Activated CD4-positive, alpha-beta memory T cell treated with anti-CD3 and anti-CD28 coated beads, Interleukin-2, amount 10 ng/mL, durations not matched to agents 7 days and 5 days (primary cell): ENCODE data around the gene CLCF1. TPM values are rescaled to one million over a fixed set of nuclear protein-coding genes. Genes with fewer than 3 reads are reported as not detected.
A peak's percentile ranks its signal among the peaks of the same experiment; 100 is the strongest.

ENCODE experiments used
- CTCF ChIA-PET: fragments of 350-600 bp; sonication (Branson Sonifier 250); formaldehyde crosslinking; loops from one replicate; lab custom pipeline; 2021; ENCODE audit warnings: antibody characterized with exemption, inconsistent platforms; lab: Charles Lee
- POLR2A ChIA-PET: fragments of 350-600 bp; sonication (Branson Sonifier 250); formaldehyde crosslinking; loops from one replicate; lab custom pipeline; 2021; ENCODE audit warnings: antibody characterized with exemption; lab: Charles Lee
- DNase-seq: peaks from one replicate; pipeline ENCODE4 v3.0.0-alpha.2; 2020
- H3K27ac Mint-ChIP-seq: one replicate; pipeline ENCODE4 v1.8.0; 2021; ENCODE audit warnings: mild to moderate bottlenecking, mixed read lengths
- H3K27me3 Mint-ChIP-seq: one replicate; pipeline ENCODE4 v1.8.0; 2021; ENCODE audit warnings: mixed read lengths
- H3K36me3 Mint-ChIP-seq: one replicate; pipeline ENCODE4 v1.8.0; 2021; ENCODE audit warnings: low read depth, mixed read lengths
- H3K4me1 Mint-ChIP-seq: one replicate; pipeline ENCODE4 v1.8.0; 2021; ENCODE audit warnings: mixed read lengths
- H3K4me3 Mint-ChIP-seq: one replicate; pipeline ENCODE4 v1.8.0; 2021; ENCODE audit warnings: mild to moderate bottlenecking, mixed read lengths
- H3K9me3 Mint-ChIP-seq: one replicate; pipeline ENCODE4 v1.8.0; 2021; ENCODE audit warnings: mixed read lengths
- total RNA-seq, 2 experiments: library from RNA; stranded (reverse); gene quantifications; one replicate each; pipeline ENCODE4 v1.2.3, GENCODE V29; 2021

Gene CLCF1
- total RNA-seq, 2 experiments from 2014 or later = 0.65 to 0.71 TPM

DNA sequence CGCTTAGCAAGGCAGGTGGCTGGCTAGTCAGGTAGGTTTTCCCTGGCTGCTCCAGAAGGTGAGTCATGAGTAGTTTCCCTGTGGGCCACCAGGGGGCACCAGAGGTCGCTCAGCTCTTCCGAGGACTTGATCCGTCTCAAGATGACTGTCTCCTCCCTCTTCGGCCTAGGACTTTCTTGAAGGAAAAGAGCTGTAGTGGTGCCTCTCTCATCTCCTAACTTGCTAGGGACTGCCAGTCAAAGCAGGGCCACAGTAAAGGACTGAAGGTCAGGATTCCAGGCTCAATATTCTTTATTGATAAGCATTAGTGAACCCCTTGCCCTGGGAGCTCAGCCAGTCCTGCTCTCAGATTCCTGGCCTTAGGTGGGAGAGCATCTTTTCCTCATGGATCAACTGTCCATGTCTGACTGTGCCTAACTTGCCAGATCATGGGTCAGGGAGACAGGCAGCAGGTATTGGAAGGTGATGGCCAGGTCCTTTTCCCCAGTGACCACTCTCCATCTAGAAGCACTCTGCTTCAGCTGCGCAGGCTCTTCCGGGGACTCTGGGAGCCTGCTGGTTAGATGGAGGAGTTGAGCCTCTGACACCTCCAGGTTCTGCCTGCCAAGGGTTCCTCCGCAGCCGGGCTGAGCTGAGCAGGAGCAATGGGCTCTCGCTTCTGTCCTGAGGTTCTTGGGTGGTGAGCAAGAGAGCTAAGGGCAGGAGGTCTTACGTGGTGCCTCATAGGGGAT, 22.0 kb downstream of the CLCF1 start:
- Mint-ChIP-seq H3K4me3 (peak overlapping the region; percentile 65), H3K36me3 (peaks cover 8% of the 10 kb centered on the region), H3K4me1 (peaks cover 41% of the 10 kb centered on the region), H3K9me3 (no peaks in the 10 kb centered on the region), H3K27ac (peak overlapping the region; percentile 68), H3K27me3 (no peaks in the 10 kb centered on the region)
- peak; percentile 65 for DNase-seq
- ChIA-PET POLR2A (interaction anchor here (1.0 to 8.0 kb wide), 13 partner anchors 13 to 111 kb away, joined by 3 to 122 read pairs (median 7); partner anchors contain the start of genes CLCF1, PPP1CA, PTPRCAP and TBC1D10C), CTCF (interaction anchor here (0.6 to 18.6 kb wide), 32 partner anchors 8 to 1318 kb away, joined by 3 to 847 read pairs (median 5); partner anchors contain the start of genes AIP, CDK2AP2, CLCF1 and GSTP1)

DNA sequence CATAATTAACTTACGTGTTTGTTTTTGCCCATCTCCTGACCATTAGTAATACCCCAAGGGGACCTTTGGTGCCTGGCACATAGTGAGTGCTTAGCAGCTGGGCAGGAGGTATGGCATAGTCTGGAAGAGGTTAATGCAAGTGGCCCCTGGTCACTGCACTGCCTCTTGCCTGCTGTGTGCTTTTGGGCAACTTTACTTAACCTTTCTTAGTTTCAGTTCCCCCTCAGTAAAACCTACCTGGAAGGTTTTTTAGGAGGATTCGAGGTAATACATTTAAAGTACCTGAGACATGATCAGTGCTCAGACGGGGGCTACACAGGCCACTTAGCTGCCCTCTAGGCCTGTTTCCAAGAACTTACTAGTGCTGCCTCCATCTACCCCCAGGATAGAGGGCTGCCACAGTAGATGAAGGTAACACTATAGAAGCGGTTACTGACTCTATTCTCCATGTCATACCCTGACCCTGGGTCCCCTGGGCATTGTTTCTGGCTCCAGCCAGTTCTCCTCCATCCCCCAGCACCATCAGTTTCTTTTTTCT, 23.4 kb downstream of the CLCF1 start:
- Mint-ChIP-seq H3K27ac (no peak overlapping the region), H3K36me3 (peaks cover 8% of the 10 kb centered on the region), H3K27me3 (no peaks in the 10 kb centered on the region), H3K9me3 (no peaks in the 10 kb centered on the region), H3K4me1 (peaks cover 47% of the 10 kb centered on the region), H3K4me3 (no peak overlapping the region)
- DNase-seq = no peak
- CTCF ChIA-PET = interaction anchor here (0.6 to 18.6 kb wide), 6 partner anchors 26 to 113 kb away, joined by 3 to 847 read pairs (median 13); partner anchors contain the start of genes CLCF1, PPP1CA and RAD9A
- POLR2A ChIA-PET = interaction anchor here (1.0 to 8.0 kb wide), 3 partner anchors 20 to 79 kb away, joined by 3 to 122 read pairs (median 4); no protein-coding TSS in a partner anchor

DNA sequence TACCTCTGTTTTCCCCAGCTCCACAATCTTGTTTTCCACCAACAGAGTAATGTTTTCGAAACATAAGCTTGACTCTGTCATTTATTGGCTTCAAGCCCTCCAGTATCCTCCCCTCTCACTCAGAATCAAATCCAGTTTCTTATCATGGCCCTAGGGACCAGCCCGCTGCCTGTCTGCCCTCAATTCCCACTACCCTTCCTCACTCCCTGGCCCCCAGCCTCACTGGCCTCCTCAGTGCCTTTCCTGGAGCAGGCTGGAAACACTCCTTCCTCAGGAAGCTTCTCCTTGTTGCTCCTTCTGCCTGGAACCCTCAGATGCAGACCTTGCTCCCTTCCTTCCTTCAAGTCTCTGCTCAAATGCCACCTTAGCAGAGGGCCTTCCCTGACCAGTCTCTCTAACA, 23.9 kb downstream of the CLCF1 start:
- ChIA-PET POLR2A (interaction anchor here (1.0 kb wide), 2 partner anchors 20 to 78 kb away, joined by 3 to 4 read pairs; no protein-coding TSS in a partner anchor), CTCF (interaction anchor here (0.9 to 18.6 kb wide), 3 partner anchors 27 to 87 kb away, joined by 3 to 847 read pairs (median 5); partner anchors contain the start of genes CLCF1, PPP1CA and RAD9A)
- H3K27me3 Mint-ChIP-seq = no peaks in the 10 kb centered on the region
- H3K9me3 Mint-ChIP-seq = no peaks in the 10 kb centered on the region
- H3K4me3 Mint-ChIP-seq = no peak overlapping the region
- no peak overlapping the region for H3K27ac Mint-ChIP-seq
- no peak for DNase-seq
- peaks cover 45% of the 10 kb centered on the region for H3K4me1 Mint-ChIP-seq
- peaks cover 8% of the 10 kb centered on the region for H3K36me3 Mint-ChIP-seq

- H3K36me3 Mint-ChIP-seq = peaks cover 8% of the 10 kb centered on the region
- H3K9me3 Mint-ChIP-seq = no peaks in the 10 kb centered on the region
- no peak for DNase-seq
- H3K4me3 Mint-ChIP-seq = no peak overlapping the region
- no peak overlapping the region for H3K27ac Mint-ChIP-seq
- ChIA-PET POLR2A (interaction anchor here (1.0 kb wide), 2 partner anchors 21 to 78 kb away, joined by 3 to 4 read pairs; no protein-coding TSS in a partner anchor), CTCF (interaction anchor here (0.9 to 18.6 kb wide), 3 partner anchors 27 to 87 kb away, joined by 3 to 847 read pairs (median 5); partner anchors contain the start of genes CLCF1, PPP1CA and RAD9A)
- H3K27me3 Mint-ChIP-seq = no peaks in the 10 kb centered on the region
- H3K4me1 Mint-ChIP-seq = peaks cover 44% of the 10 kb centered on the region
Measured at GRCh38 chr11:67349036-67349435, 24.4 kb downstream of the CLCF1 start.

DNA sequence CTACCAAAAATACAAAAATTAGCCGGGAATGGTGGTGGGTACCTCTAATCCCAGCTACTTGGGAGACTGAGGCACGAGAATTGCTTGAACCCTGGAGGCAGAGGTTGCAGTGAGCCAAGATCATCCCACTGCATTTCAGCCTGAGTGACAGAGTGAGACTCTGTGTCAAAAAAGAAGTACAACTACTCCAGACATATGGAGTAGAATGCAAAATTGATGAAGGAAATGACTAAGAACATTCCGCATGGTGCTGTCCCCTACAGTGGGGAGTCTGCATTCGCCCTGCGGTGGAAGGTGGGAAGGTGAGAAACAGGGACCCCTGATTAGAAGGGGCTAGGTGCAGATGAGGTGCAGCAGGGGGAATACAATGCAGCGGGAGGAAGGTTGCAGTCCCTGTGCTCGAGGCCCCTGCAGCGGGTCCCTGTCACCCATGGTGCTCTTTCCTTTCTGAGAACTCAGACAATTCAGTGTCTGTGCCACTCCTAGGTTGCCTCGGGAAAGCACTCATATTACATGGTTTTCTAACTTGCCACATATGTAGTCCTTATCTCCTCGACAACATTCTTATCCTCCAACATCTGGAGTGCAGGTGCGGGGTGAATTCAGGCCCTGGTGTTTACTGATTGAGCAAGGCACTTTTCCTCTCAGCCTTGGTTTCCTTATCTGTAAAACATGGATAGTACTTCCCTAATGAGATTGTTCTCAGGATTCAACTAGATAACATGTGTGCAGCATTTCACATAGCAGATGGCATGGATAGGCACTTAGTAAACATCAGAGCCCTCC, 25.2 kb downstream of the CLCF1 start:
- H3K36me3 Mint-ChIP-seq = peaks cover 8% of the 10 kb centered on the region
- H3K4me3 Mint-ChIP-seq = no peak overlapping the region
- no peak overlapping the region for H3K27ac Mint-ChIP-seq
- ChIA-PET POLR2A (no interaction called here), CTCF (interaction anchor here (0.9 to 18.6 kb wide), 5 partner anchors 26 to 95 kb away, joined by 3 to 847 read pairs (median 13); partner anchors contain the start of genes CLCF1 and RAD9A)
- H3K27me3 Mint-ChIP-seq = no peaks in the 10 kb centered on the region
- no peak for DNase-seq
- H3K4me1 Mint-ChIP-seq = peaks cover 40% of the 10 kb centered on the region
- no peaks in the 10 kb centered on the region for H3K9me3 Mint-ChIP-seq

DNA sequence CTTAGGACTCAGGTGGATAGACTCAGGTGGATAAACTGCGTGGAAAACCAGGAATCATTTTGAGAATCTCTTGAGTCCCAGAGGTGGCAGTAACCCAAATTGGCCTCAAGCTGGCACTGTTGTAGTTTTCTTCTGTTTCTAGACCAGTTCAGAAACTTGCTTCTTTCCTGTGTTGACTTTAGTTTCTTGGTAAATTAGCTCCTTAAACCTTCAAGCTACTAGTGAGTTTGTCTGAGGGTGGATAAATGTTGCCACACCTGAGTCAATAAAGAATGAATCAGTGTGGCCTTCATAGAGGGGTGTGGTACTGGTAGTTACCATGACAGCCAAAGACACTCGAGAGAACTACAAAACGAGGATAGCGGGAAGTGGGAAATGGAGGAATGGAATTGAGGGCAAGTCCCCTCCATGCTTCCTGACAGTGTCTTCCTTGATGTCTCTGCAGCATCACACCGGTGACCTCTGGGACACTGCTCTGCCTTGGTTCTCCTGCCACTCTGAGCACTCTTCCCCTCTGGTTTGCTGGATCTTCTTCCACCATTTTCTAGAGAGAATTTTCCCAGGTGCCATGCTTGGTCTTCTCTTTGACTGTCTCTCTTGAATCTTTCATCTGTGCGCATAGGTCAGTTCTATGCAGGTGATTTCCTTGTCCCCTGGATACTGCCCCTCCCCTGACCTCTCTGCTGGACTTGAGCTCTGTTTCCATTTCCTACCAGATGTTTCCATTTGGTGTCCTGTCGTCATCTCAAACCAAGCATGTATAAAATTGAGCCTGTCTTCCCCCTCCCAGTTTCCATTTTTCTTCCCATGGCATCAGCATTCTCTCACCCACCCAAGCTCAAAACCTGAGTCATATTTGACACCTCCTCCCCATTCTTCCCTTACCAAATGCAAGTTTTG, 27.2 kb downstream of the CLCF1 start:
- H3K4me1 Mint-ChIP-seq = peaks cover 26% of the 10 kb centered on the region
- H3K9me3 Mint-ChIP-seq = no peaks in the 10 kb centered on the region
- no peak overlapping the region for H3K4me3 Mint-ChIP-seq
- no peaks in the 10 kb centered on the region for H3K27me3 Mint-ChIP-seq
- ChIA-PET CTCF (interaction anchor here (0.6 to 5.6 kb wide), 29 partner anchors 6 to 1433 kb away, joined by 3 to 56 read pairs (median 7); partner anchors contain the start of genes CLCF1, GRK2, PITPNM1 and POLD4), POLR2A (interaction anchor here (1.4 to 4.4 kb wide), 4 partner anchors 7 to 31 kb away, joined by 3 to 23 read pairs (median 5); partner anchors contain the start of gene POLD4)
- no peaks in the 10 kb centered on the region for H3K36me3 Mint-ChIP-seq
- DNase-seq = no peak
- H3K27ac Mint-ChIP-seq = no peak overlapping the region

GRCh38 chr11:67345247-67345919, 28.0 kb downstream of the CLCF1 start:
- Mint-ChIP-seq H3K27me3 (no peaks in the 10 kb centered on the region), H3K4me3 (no peak overlapping the region), H3K27ac (no peak overlapping the region), H3K9me3 (no peaks in the 10 kb centered on the region), H3K4me1 (peaks cover 24% of the 10 kb centered on the region), H3K36me3 (no peaks in the 10 kb centered on the region)
- ChIA-PET CTCF (interaction anchor here (0.7 to 5.6 kb wide), 30 partner anchors 7 to 227 kb away, joined by 3 to 56 read pairs (median 6); partner anchors contain the start of genes CLCF1, GRK2, PITPNM1 and POLD4), POLR2A (interaction anchor here (1.4 to 4.4 kb wide), 4 partner anchors 8 to 31 kb away, joined by 3 to 23 read pairs (median 5); partner anchors contain the start of gene POLD4)
- DNase-seq = no peak

DNA sequence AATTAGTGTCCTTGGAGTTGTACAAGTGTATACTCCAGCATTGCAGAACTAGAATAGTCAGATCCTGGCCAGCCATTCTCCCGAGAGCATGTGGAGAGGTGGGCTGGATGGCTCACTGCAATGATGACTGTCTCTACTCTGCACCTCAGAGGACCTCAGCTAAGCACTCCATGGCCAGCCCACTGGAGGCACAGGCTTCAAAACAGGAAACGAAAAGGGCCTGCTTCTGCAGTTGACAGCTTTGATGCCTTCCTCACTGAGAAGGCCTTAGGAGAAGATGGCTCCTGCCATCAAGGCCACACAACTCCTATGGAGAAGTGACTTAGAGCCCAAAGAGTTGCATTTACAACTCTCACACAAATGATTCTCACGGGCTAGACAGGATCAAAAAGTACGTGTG, 29.1 kb downstream of the CLCF1 start:
- Mint-ChIP-seq H3K4me1 (peaks cover 24% of the 10 kb centered on the region), H3K9me3 (no peaks in the 10 kb centered on the region), H3K36me3 (no peaks in the 10 kb centered on the region), H3K27ac (peak overlapping the region; percentile 66), H3K4me3 (no peak overlapping the region), H3K27me3 (no peaks in the 10 kb centered on the region)
- ChIA-PET POLR2A (interaction anchor here (4.4 kb wide), 1 partner anchor 9 kb away, joined by 23 read pairs; the partner anchor contains the start of gene POLD4), CTCF (interaction anchor here (0.6 to 5.6 kb wide), 8 partner anchors 8 to 177 kb away, joined by 3 to 56 read pairs (median 5); partner anchors contain the start of gene POLD4)
- DNase-seq = no peak

DNA sequence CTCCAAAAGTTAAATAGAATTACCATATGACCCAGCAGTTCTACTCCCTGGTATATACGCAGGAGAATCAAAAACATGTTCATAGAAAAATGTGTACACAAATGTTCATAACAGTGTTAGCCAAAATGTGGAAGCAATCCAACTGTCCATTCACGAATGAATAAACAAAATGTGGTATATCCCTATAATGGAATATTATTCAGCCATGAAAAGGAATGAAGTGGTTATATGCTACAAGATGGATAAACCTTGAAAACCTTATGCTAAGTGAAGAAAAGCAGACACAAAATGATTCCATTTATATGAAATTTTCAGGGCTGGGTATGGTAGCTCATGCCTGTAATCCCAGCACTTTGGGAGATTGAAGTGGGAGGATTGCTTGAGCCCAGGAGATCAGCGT, 36.1 kb downstream of the CLCF1 start:
- no peaks in the 10 kb centered on the region for H3K27me3 Mint-ChIP-seq
- DNase-seq = no peak
- H3K4me3 Mint-ChIP-seq = no peak overlapping the region
- no peaks in the 10 kb centered on the region for H3K9me3 Mint-ChIP-seq
- no peak overlapping the region for H3K27ac Mint-ChIP-seq
- H3K4me1 Mint-ChIP-seq = no peaks in the 10 kb centered on the region
- ChIA-PET CTCF (interaction anchor here (1.3 to 1.8 kb wide), 2 partner anchors 9 to 45 kb away, joined by 5 to 8 read pairs; no protein-coding TSS in a partner anchor), POLR2A (no interaction called here)
- H3K36me3 Mint-ChIP-seq = no peaks in the 10 kb centered on the region

DNA sequence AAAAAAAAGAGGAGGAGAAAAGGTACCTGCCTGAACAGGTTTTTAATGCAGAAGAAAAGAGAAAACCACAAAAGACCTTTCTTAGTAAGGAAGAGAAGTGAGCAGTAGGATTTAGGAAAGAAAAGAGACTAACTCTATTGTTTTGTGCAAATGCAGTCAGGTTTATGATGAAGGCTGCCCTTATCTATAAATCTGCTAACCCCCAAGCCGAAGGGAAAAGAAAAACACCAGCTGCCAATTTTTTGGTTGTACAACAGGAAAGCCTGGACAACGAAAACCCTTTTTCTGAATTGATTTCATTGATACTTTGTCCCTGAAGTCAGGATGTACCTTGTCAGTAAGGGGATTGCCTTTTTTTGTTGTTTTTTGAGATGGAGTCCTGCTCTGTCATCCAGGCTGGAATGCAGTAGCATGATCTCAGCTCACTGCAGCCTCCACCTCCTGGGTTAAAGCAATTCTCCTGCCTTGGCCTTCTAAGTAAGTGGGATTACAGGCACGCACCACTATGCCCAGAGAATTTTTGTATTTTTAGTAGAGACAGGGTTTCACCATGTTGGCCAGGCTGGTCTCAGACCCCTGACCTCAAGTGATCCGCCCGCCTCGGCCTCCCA, 41.2 kb downstream of the CLCF1 start:
- Mint-ChIP-seq H3K4me1 (no peaks in the 10 kb centered on the region), H3K9me3 (no peaks in the 10 kb centered on the region), H3K4me3 (no peak overlapping the region), H3K36me3 (no peaks in the 10 kb centered on the region), H3K27ac (no peak overlapping the region), H3K27me3 (no peaks in the 10 kb centered on the region)
- ChIA-PET CTCF (interaction anchor here (0.7 kb wide), 1 partner anchor 86 kb away, joined by 4 read pairs; no protein-coding TSS in a partner anchor), POLR2A (interaction anchor here (1.2 to 1.6 kb wide), 2 partner anchors 10 to 61 kb away, joined by 3 to 5 read pairs; no protein-coding TSS in a partner anchor)
- no peak for DNase-seq
